Measurements from ENCODE around the gene FCSK. TPM values are rescaled to one million over a fixed set of nuclear protein-coding genes. Genes with fewer than 3 reads are reported as not detected.

Gene FCSK
- total RNA-seq, 2 experiments from 2014 or later: 8.7 to 9.6 TPM

DNA sequence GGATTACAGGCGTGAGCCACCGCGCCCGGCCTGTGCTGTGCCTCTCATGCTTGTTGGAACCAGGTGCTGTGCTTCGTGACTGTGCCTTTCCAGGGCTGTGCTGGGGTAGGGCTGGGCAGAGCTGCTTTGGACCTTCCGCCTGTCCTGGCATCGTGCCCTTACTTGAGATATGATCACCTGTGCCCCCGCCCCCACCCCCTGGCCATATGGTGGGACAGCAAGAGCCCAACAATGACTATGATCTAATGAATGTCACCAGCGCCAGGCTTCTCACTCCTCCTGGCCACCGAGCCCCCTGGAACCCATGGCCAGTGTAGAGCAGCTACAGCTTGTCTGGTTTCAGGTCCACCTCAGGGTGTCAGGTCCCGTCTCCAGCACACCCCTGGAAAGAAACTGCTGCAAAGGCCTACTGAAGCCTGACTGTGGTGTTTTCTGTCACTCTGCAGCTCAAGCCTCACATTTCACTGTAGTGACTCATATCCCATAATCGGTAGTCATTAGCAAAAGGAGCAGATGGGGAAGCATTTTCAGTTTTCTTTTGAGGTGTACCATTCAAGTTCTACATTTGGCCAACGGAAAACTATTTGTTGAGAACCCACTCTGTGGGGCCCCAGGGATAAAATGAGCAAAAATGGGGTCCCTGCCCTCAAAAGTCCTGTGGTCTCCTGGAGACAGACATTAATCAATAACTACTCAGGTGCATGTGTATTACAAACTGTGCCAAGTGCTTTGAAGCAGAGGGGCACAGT is 22.1 kb downstream of the FCSK start:
- Mint-ChIP-seq H3K27me3 (no peaks in the 10 kb centered on the region), H3K4me1 (peaks cover 18% of the 10 kb centered on the region), H3K9me3 (no peaks in the 10 kb centered on the region), H3K36me3 (peaks cover 7% of the 10 kb centered on the region), H3K4me3 (no peak overlapping the region), H3K27ac (peak overlapping the region; percentile 92)
- DNase-seq: peak; percentile 72

DNA sequence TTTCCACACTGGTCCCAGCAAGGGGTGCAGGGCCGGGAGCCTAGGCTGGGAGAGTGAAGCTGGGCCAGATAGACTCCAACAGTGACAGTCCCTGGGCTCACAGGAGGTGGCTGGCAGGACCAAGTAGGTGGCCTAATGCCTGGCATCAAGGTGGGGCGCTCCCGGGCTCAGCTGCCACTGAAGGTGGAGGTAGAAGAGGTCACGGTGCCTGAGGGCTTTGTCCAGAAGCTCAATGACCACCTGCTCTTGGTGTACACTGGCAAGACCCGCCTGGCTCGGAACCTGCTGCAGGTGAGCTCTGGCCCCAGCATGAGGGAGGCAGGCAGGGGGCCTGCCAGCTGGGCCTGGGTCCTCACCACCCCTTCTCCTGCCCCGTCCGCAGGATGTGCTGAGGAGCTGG is 23.8 kb downstream of the FCSK start:
- H3K27me3 Mint-ChIP-seq: no peaks in the 10 kb centered on the region
- no peak for DNase-seq
- H3K4me3 Mint-ChIP-seq: no peak overlapping the region
- peaks cover 7% of the 10 kb centered on the region for H3K36me3 Mint-ChIP-seq
- peak overlapping the region; percentile 92 for H3K27ac Mint-ChIP-seq
- H3K9me3 Mint-ChIP-seq: no peaks in the 10 kb centered on the region
- H3K4me1 Mint-ChIP-seq: peaks cover 18% of the 10 kb centered on the region

GRCh38 chr16:70478912-70479341 is 24.5 kb downstream of the FCSK start:
- H3K27ac Mint-ChIP-seq: peak overlapping the region; percentile 62

GRCh38 chr16:70480127-70481105 is 26.0 kb downstream of the FCSK start:
- H3K27ac Mint-ChIP-seq: no peak overlapping the region

More at GRCh38 chr16:70478912-70479341, 24.5 kb downstream of the FCSK start:
- no peaks in the 10 kb centered on the region for H3K9me3 Mint-ChIP-seq
- H3K4me3 Mint-ChIP-seq: no peak overlapping the region
- DNase-seq: no peak
- H3K4me1 Mint-ChIP-seq: peaks cover 18% of the 10 kb centered on the region
- H3K27me3 Mint-ChIP-seq: no peaks in the 10 kb centered on the region
- H3K36me3 Mint-ChIP-seq: peaks cover 7% of the 10 kb centered on the region

GRCh38 chr16:70481929-70482536 is 27.6 kb downstream of the FCSK start:
- Mint-ChIP-seq H3K4me1 (peaks cover 11% of the 10 kb centered on the region), H3K27me3 (no peaks in the 10 kb centered on the region), H3K36me3 (peaks cover 7% of the 10 kb centered on the region), H3K4me3 (no peak overlapping the region), H3K9me3 (no peaks in the 10 kb centered on the region), H3K27ac (peak overlapping the region; percentile 10)
- DNase-seq: no peak

More at GRCh38 chr16:70480127-70481105, 26.0 kb downstream of the FCSK start:
- H3K4me3 Mint-ChIP-seq: no peak overlapping the region
- H3K27me3 Mint-ChIP-seq: no peaks in the 10 kb centered on the region
- peaks cover 7% of the 10 kb centered on the region for H3K36me3 Mint-ChIP-seq
- no peak for DNase-seq
- no peaks in the 10 kb centered on the region for H3K9me3 Mint-ChIP-seq
- peaks cover 18% of the 10 kb centered on the region for H3K4me1 Mint-ChIP-seq

DNA sequence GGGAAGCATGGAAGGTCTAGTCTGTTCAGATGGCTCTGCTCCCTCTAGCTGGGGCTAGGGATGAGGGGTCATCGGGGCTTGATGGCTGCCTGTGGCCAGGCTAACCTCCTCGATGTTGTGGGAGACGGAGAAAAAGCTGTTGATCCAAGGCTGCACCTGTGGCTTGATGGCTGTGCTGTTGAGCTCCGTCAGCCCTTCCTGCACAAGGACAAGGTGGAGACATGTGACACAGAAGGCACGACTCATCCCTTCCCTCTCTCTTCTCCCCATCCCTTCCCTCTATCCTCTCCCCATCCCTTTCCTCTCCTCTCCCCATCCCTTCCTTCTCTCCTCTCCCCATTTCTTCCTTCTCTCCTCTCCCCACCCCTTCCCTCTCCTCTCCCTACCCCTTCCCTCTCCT is 28.2 kb downstream of the FCSK start:
- H3K36me3 Mint-ChIP-seq: peaks cover 5% of the 10 kb centered on the region
- H3K4me1 Mint-ChIP-seq: peaks cover 6% of the 10 kb centered on the region
- no peaks in the 10 kb centered on the region for H3K9me3 Mint-ChIP-seq
- no peaks in the 10 kb centered on the region for H3K27me3 Mint-ChIP-seq
- DNase-seq: no peak
- no peak overlapping the region for H3K27ac Mint-ChIP-seq
- H3K4me3 Mint-ChIP-seq: no peak overlapping the region

DNA sequence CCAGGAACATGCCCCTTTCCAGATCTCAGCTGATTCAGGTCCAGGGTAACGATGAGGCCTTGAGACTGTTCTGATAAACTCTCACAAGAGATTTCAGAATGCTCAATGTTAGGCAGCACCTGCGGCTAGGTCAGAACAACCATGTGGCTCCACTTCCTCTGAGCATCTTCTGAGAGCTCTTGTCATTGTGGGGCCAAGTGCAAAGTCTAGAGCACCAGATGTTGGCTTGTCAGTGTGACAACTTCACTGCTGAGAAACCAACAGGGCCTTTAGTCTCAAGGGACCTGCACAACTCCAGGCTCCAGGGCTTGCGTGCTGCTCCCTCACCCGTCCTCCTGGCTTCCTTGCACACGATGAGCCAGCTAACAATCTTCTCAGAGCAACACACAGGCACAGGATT is 29.0 kb downstream of the FCSK start:
- no peak overlapping the region for H3K4me3 Mint-ChIP-seq
- H3K4me1 Mint-ChIP-seq: peaks cover 2% of the 10 kb centered on the region
- no peaks in the 10 kb centered on the region for H3K27me3 Mint-ChIP-seq
- peaks cover 2% of the 10 kb centered on the region for H3K36me3 Mint-ChIP-seq
- DNase-seq: no peak
- no peaks in the 10 kb centered on the region for H3K9me3 Mint-ChIP-seq
- peak overlapping the region; percentile 34 for H3K27ac Mint-ChIP-seq

- no peak overlapping the region for H3K27ac Mint-ChIP-seq
- H3K36me3 Mint-ChIP-seq: peaks cover 2% of the 10 kb centered on the region
- no peaks in the 10 kb centered on the region for H3K27me3 Mint-ChIP-seq
- no peaks in the 10 kb centered on the region for H3K9me3 Mint-ChIP-seq
- no peak for DNase-seq
- no peak overlapping the region for H3K4me3 Mint-ChIP-seq
- no peaks in the 10 kb centered on the region for H3K4me1 Mint-ChIP-seq
Observed at GRCh38 chr16:70484867-70485266, 30.5 kb downstream of the FCSK start.

- H3K4me3 Mint-ChIP-seq: no peak overlapping the region
Observed at GRCh38 chr16:70490261-70490660, 35.9 kb downstream of the FCSK start.

GRCh38 chr16:70493802-70494201 is 39.4 kb downstream of the FCSK start:
- Mint-ChIP-seq H3K36me3 (peaks cover 18% of the 10 kb centered on the region), H3K4me3 (no peak overlapping the region), H3K27me3 (no peaks in the 10 kb centered on the region), H3K4me1 (peaks cover 17% of the 10 kb centered on the region), H3K27ac (peak overlapping the region; percentile 49), H3K9me3 (no peaks in the 10 kb centered on the region)
- DNase-seq: no peak

More at GRCh38 chr16:70490261-70490660, 35.9 kb downstream of the FCSK start:
- Mint-ChIP-seq H3K27ac (no peak overlapping the region), H3K36me3 (peaks cover 18% of the 10 kb centered on the region), H3K9me3 (no peaks in the 10 kb centered on the region), H3K4me1 (peaks cover 17% of the 10 kb centered on the region), H3K27me3 (no peaks in the 10 kb centered on the region)
- DNase-seq: no peak

- H3K9me3 Mint-ChIP-seq: no peaks in the 10 kb centered on the region
- peaks cover 18% of the 10 kb centered on the region for H3K36me3 Mint-ChIP-seq
- peak overlapping the region; percentile 78 for H3K27ac Mint-ChIP-seq
- H3K4me3 Mint-ChIP-seq: no peak overlapping the region
- peaks cover 17% of the 10 kb centered on the region for H3K4me1 Mint-ChIP-seq
- DNase-seq: no peak
- H3K27me3 Mint-ChIP-seq: no peaks in the 10 kb centered on the region
Observed at GRCh38 chr16:70494202-70494770, 39.9 kb downstream of the FCSK start.

DNA sequence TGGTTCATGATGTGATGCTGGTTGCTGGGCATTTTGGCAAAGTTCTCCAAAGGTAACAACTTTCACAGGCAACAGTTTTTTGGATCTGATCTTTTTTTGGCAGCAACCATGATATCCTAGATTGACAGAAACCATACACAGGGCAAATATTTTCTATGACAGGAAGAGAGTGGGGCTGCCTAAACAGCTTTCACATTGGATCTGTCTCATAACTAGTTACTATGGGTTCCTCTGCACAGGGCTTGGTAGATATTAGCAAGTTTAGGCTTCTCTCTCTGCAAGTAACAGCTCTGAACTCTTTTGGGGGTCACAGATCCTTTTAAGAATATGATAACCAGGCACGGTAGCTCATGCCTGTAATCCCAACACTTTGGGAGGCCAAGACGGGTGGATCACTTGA is 40.4 kb downstream of the FCSK start:
- H3K27me3 Mint-ChIP-seq: no peaks in the 10 kb centered on the region
- no peaks in the 10 kb centered on the region for H3K9me3 Mint-ChIP-seq
- peak overlapping the region; percentile 78 for H3K27ac Mint-ChIP-seq
- no peak overlapping the region for H3K4me3 Mint-ChIP-seq
- DNase-seq: no peak
- peaks cover 17% of the 10 kb centered on the region for H3K4me1 Mint-ChIP-seq
- H3K36me3 Mint-ChIP-seq: peaks cover 16% of the 10 kb centered on the region

- Mint-ChIP-seq H3K4me1 (peaks cover 17% of the 10 kb centered on the region), H3K27me3 (no peaks in the 10 kb centered on the region), H3K27ac (no peak overlapping the region), H3K4me3 (no peak overlapping the region), H3K36me3 (peaks cover 16% of the 10 kb centered on the region), H3K9me3 (no peaks in the 10 kb centered on the region)
- DNase-seq: no peak
Observed at GRCh38 chr16:70495425-70496182, 41.2 kb downstream of the FCSK start.

- H3K27me3 Mint-ChIP-seq: no peaks in the 10 kb centered on the region
- H3K9me3 Mint-ChIP-seq: no peaks in the 10 kb centered on the region
- DNase-seq: no peak
- H3K4me3 Mint-ChIP-seq: no peak overlapping the region
- peak overlapping the region; percentile 38 for H3K27ac Mint-ChIP-seq
- peaks cover 16% of the 10 kb centered on the region for H3K36me3 Mint-ChIP-seq
- H3K4me1 Mint-ChIP-seq: peaks cover 17% of the 10 kb centered on the region
Observed at GRCh38 chr16:70496513-70496912, 42.1 kb downstream of the FCSK start.

Measured in activated naive CD8-positive, alpha-beta T cell treated with anti-CD3 and anti-CD28 coated beads for 36 hours (primary cell).